ENCODE data around the gene MRPL10.

DNA sequence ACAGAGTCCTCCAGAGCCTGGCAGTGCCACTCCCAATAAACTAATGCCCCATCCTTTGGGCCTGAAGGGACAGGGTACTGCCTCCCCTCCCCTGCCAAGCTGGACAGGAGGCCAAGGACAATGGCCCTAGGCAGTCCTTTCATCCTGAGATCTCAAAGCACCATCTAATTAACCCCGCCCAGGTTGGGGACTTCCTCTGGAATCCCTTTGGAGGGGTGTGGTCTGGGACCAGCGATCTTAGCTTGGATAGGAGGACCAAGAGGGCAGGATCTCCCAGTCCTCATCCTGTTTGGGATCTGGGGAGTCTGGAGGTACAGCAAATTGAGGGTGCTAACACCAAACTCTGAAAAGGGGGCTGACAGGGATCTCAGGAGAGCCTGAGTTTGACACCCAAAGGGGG, 37.8 kb upstream of the MRPL10 start:
- TF ChIP-seq, protein P1, sequence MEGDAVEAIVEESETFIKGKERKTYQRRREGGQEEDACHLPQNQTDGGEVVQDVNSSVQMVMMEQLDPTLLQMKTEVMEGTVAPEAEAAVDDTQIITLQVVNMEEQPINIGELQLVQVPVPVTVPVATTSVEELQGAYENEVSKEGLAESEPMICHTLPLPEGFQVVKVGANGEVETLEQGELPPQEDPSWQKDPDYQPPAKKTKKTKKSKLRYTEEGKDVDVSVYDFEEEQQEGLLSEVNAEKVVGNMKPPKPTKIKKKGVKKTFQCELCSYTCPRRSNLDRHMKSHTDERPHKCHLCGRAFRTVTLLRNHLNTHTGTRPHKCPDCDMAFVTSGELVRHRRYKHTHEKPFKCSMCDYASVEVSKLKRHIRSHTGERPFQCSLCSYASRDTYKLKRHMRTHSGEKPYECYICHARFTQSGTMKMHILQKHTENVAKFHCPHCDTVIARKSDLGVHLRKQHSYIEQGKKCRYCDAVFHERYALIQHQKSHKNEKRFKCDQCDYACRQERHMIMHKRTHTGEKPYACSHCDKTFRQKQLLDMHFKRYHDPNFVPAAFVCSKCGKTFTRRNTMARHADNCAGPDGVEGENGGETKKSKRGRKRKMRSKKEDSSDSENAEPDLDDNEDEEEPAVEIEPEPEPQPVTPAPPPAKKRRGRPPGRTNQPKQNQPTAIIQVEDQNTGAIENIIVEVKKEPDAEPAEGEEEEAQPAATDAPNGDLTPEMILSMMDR (tag by site-specific recombination; IDR thresholded peaks at IDR 0.05): no peak
- TF ChIP-seq, protein P2, sequence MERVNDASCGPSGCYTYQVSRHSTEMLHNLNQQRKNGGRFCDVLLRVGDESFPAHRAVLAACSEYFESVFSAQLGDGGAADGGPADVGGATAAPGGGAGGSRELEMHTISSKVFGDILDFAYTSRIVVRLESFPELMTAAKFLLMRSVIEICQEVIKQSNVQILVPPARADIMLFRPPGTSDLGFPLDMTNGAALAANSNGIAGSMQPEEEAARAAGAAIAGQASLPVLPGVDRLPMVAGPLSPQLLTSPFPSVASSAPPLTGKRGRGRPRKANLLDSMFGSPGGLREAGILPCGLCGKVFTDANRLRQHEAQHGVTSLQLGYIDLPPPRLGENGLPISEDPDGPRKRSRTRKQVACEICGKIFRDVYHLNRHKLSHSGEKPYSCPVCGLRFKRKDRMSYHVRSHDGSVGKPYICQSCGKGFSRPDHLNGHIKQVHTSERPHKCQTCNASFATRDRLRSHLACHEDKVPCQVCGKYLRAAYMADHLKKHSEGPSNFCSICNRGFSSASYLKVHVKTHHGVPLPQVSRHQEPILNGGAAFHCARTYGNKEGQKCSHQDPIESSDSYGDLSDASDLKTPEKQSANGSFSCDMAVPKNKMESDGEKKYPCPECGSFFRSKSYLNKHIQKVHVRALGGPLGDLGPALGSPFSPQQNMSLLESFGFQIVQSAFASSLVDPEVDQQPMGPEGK (tag by site-specific recombination; IDR thresholded peaks at IDR 0.05): no peak

Measured in HEK293 (cell line).